ENCODE data around the gene EGLN3. TPM values are rescaled to one million over a fixed set of nuclear protein-coding genes. Genes with fewer than 3 reads are reported as not detected.

Gene EGLN3
- total RNA-seq, 4 donors from 2014 or later, result 11.4 to 35.1 (median 25.0) TPM

DNA sequence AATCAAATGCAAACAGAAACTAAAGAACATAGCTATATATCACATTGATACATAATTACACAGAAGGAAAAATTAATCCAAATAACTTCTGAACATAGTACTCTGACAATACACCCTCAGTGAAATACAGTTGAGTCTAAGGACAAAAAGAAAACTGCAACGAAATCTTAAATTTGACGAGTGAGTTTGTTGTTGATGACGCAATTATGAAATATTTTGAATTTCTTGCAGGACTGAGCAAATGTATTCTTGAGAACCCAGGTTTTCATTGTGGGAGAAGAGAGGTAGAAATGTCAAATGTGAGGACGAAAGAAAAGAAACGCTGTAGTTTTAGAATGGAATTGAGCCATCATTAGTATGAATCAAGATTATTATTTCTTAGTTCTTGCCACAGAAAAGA is 46.3 kb downstream of the EGLN3 start:
- H3K27ac ChIP-seq, result no peak overlapping the region
- no peak for TF ChIP-seq POLR2A (IDR thresholded peaks at IDR 0.05)
- TF ChIP-seq, protein P1, sequence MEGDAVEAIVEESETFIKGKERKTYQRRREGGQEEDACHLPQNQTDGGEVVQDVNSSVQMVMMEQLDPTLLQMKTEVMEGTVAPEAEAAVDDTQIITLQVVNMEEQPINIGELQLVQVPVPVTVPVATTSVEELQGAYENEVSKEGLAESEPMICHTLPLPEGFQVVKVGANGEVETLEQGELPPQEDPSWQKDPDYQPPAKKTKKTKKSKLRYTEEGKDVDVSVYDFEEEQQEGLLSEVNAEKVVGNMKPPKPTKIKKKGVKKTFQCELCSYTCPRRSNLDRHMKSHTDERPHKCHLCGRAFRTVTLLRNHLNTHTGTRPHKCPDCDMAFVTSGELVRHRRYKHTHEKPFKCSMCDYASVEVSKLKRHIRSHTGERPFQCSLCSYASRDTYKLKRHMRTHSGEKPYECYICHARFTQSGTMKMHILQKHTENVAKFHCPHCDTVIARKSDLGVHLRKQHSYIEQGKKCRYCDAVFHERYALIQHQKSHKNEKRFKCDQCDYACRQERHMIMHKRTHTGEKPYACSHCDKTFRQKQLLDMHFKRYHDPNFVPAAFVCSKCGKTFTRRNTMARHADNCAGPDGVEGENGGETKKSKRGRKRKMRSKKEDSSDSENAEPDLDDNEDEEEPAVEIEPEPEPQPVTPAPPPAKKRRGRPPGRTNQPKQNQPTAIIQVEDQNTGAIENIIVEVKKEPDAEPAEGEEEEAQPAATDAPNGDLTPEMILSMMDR (IDR thresholded peaks at IDR 0.05), result no peak
- no peaks in the 10 kb centered on the region for H3K36me3 ChIP-seq
- no peaks in the 10 kb centered on the region for H3K9me3 ChIP-seq
- no peaks in the 10 kb centered on the region for H3K4me1 ChIP-seq
- DNase-seq, result no peak
- intact Hi-C loops (cut with DNase I), result no loop called here
- no peaks in the 10 kb centered on the region for H3K27me3 ChIP-seq
- H3K4me3 ChIP-seq, result no peak overlapping the region
- WGBS, 2 donors, result 88 to 89% methylated on average over 5 of the region's 5 CpGs

DNA sequence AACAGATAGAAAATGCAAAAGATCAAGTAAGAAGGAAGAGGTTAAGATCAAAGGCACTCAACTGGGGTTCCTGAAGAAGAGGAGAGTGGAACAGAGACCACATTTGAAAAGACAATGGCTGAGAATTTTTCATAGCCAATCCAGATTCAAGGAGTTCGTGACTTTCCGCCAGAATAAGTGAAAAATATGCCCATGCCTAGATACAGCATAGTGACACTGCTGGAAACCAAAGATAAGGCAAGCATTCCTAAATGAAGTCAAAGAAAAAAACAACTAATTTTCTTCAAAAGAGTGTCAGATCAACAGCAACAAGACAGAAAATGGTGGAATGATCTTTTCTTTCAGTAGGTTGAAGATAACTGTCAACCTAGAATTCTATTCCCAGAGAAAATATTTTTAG is 47.5 kb downstream of the EGLN3 start:
- DNase-seq, result no peak
- Histone ChIP-seq H3K36me3 (no peaks in the 10 kb centered on the region), H3K4me3 (no peak overlapping the region), H3K9me3 (no peaks in the 10 kb centered on the region), H3K27me3 (no peaks in the 10 kb centered on the region), H3K27ac (no peak overlapping the region), H3K4me1 (no peaks in the 10 kb centered on the region)
- intact Hi-C loops (cut with DNase I), result no loop called here
- no peak for TF ChIP-seq POLR2A (IDR thresholded peaks at IDR 0.05)
- WGBS, 2 donors, result 81% methylated on average over 2 of the region's 2 CpGs

DNA sequence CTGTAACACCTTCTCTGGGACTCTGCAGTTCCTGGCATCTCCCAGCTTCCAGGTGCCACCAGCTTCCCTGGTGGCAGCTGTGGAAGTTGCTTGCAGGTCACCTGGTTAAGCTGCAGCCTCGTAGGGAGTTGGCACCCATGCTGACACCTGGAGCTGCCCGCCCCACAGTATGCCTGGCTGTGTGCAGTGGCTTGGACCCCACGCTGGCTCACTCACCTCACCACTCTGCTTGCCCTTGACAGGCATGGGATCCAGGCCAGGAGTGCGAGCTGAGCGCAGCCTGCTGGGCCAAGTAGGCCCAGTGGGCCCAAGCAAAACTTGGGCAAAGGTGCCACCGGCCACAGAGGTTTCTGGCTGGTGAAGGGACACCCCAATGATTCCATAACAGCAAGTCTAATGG is 48.5 kb downstream of the EGLN3 start:
- Histone ChIP-seq H3K27ac (no peak overlapping the region), H3K27me3 (no peaks in the 10 kb centered on the region), H3K9me3 (no peaks in the 10 kb centered on the region), H3K4me1 (no peaks in the 10 kb centered on the region), H3K4me3 (no peak overlapping the region), H3K36me3 (no peaks in the 10 kb centered on the region)
- intact Hi-C loops (cut with DNase I), result no loop called here
- no peak for DNase-seq
- TF ChIP-seq, protein P1 (IDR thresholded peaks at IDR 0.05), result no peak
- TF ChIP-seq POLR2A (IDR thresholded peaks at IDR 0.05), result no peak
- WGBS, 2 donors, result 100% methylated on average over 1 of the region's 6 CpGs; no CpG with 5 or more reads in 1 of the 2 donors

DNA sequence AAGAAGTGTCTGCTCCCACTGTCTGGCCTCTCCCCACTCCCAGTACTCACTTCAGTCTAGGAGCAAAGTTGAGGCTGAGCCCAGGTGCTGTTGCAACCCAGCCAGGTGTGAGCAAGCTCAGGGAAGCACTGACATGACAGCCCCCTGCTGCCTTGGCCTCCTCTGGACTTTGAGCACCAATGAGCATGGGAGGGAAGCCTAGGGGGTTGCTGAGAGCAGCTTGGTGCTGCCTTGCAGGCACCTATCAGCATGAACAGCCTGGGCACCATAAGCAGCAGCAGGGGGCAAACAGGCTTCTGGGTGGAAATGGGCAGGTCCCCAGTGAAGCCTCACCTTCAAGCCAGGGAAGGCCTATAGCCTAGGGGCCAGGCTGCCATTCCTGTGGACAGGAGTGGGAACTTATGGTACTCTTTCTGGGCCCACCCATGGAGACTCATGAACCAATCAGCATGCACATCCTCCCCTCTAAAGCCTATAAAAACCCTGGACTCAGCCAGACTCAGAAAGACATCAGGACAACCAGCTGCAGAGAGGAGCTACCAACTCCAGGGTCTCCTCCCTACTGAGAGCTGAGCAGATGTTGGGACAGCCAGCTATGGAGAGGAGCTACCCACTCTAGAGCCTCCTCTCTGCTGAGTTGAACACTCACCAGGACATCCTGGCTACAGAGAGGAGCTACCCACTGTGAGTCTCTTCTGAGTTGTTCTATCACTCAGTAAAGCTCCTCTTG is 49.3 kb downstream of the EGLN3 start:
- DNase-seq, result no peak

DNA sequence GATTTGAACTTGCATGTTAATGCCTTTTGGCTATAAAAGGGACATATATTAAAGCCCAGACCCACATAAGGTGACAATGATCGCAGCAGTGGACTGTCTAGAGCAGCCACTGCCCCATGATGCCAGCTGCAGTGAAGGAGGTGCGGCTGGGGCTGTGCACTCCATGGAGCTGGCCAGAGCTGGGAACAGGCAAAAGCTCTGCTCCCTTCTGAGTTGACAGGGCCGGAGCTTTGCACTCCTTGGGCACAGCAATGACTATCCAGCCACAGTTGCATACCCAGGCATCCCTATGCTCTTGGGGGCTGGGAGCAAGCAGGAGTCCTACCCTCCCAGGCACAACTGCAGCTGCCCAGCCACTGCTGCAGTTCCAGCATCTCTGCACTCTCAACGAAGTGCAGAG is 50.2 kb downstream of the EGLN3 start:
- 79 to 80% methylated on average over 1 to 3 of the region's 4 CpGs for WGBS, 2 donors

More for the DNA sequence above, 49.3 kb downstream of the EGLN3 start:
- Histone ChIP-seq H3K4me1 (no peaks in the 10 kb centered on the region), H3K27me3 (no peaks in the 10 kb centered on the region), H3K4me3 (no peak overlapping the region), H3K27ac (no peak overlapping the region), H3K36me3 (no peaks in the 10 kb centered on the region), H3K9me3 (no peaks in the 10 kb centered on the region)
- intact Hi-C loops (cut with DNase I), result no loop called here
- TF ChIP-seq POLR2A (IDR thresholded peaks at IDR 0.05), result no peak
- TF ChIP-seq, protein P1 (IDR thresholded peaks at IDR 0.05), result no peak

More for the DNA sequence above, 50.2 kb downstream of the EGLN3 start:
- no peak overlapping the region for H3K4me3 ChIP-seq
- no peak for TF ChIP-seq POLR2A (IDR thresholded peaks at IDR 0.05)
- TF ChIP-seq, protein P1 (IDR thresholded peaks at IDR 0.05), result no peak
- H3K27ac ChIP-seq, result no peak overlapping the region
- H3K27me3 ChIP-seq, result no peaks in the 10 kb centered on the region
- intact Hi-C loops (cut with DNase I), result no loop called here
- H3K36me3 ChIP-seq, result no peaks in the 10 kb centered on the region
- H3K9me3 ChIP-seq, result no peaks in the 10 kb centered on the region
- DNase-seq, result no peak
- H3K4me1 ChIP-seq, result no peaks in the 10 kb centered on the region
